HepG2 (cell line): ENCODE measurements around the gene VSTM1.

ENCODE experiments used
- FOXJ3 ChIP-seq: sonication (generic); formaldehyde crosslinking; IDR thresholded peaks from 2 replicates; pipeline ENCODE4 v1.4.0; 2020; ENCODE audit warnings: missing genetic modification reagents, mild to moderate bottlenecking, borderline replicate concordance
- MAFF ChIP-seq: IDR thresholded peaks from 2 replicates; pipeline ENCODE4 v1.6.1; 2011; ENCODE audit warnings: low read depth, low read length, improper control_type of control experiment
- MED1 ChIP-seq: sonication (generic); formaldehyde crosslinking; IDR thresholded peaks from 2 replicates; pipeline ENCODE4 v1.4.0; 2020; ENCODE audit warnings: missing genetic modification reagents
- PITX1 ChIP-seq: sonication (generic); formaldehyde crosslinking; IDR thresholded peaks from 2 replicates; pipeline ENCODE4 v1.5.1; 2020; ENCODE audit warnings: mild to moderate bottlenecking, missing genetic modification reagents
- RELA ChIP-seq: sonication (generic); formaldehyde crosslinking; IDR thresholded peaks from 2 replicates; pipeline ENCODE4 v1.4.0; 2020; ENCODE audit warnings: missing genetic modification reagents
- SALL2 ChIP-seq: sonication (generic); formaldehyde crosslinking; IDR thresholded peaks from 2 replicates; pipeline ENCODE4 v1.8.1; 2023; ENCODE audit warnings: mild to moderate bottlenecking, missing genetic modification reagents, inconsistent platforms
- SRF ChIP-seq: IDR thresholded peaks from 2 replicates; pipeline ENCODE4 v1.6.1; 2011; ENCODE audit warnings: mild to moderate bottlenecking, low read depth, low read length, moderate library complexity
- ZNF101 ChIP-seq: sonication (generic); formaldehyde crosslinking; IDR thresholded peaks from 2 replicates; pipeline ENCODE4 v1.4.0; 2020; ENCODE audit warnings: mild to moderate bottlenecking, low read depth, missing genetic modification reagents, borderline replicate concordance
- ZNF17 ChIP-seq: sonication (generic); formaldehyde crosslinking; IDR thresholded peaks from 2 replicates; pipeline ENCODE4 v1.5.0; 2020; ENCODE audit warnings: mild to moderate bottlenecking, missing genetic modification reagents
- TF ChIP-seq, protein P1 (sequence below): sonication (generic); formaldehyde crosslinking; IDR thresholded peaks from 2 replicates; pipeline ENCODE4 v1.5.0; 2020; ENCODE audit warnings: mild to moderate bottlenecking, missing genetic modification reagents, moderate library complexity
- TF ChIP-seq, protein P2 (sequence below): sonication (generic); formaldehyde crosslinking; IDR thresholded peaks from 2 replicates; pipeline ENCODE4 v1.4.0; 2020; ENCODE audit warnings: missing genetic modification reagents

DNA sequence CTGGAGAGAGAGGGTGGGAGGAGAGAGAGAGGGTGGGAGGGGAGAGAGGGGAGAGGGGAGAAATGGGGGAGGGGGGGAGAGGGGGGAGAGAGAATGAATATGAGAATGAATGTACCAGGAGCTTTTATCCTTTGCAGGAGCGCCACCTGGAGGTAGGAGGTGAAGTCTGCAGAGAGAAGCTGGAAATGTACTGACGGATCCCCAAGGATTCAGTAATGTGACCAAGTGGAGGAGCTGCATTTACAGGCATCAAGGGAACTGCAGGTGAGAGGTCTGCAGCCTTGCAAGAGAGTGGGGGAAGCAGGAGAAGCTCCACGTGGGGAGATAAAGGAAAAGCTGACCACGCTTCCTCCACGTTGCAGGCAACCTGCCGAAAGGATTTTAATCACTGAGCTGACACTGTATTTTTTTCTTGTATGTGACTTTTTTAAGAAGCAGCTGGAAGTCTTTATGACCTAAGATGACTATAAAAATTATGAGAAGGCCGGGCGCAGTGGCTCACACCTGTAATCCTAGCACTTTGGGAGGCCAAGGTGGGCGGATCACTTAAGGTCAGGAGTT is 33.7 kb downstream of the VSTM1 start:
- TF ChIP-seq MAFF (no peak), PITX1 (CRISPR knock-in tag) (no peak), MED1 (CRISPR knock-in tag) (no peak), SALL2 (CRISPR knock-in tag) (no peak), ZNF17 (CRISPR knock-in tag) (no peak), RELA (CRISPR knock-in tag) (no peak), SRF (no peak), FOXJ3 (CRISPR knock-in tag) (no peak), ZNF101 (CRISPR knock-in tag) (no peak)
- TF ChIP-seq, protein P1, sequence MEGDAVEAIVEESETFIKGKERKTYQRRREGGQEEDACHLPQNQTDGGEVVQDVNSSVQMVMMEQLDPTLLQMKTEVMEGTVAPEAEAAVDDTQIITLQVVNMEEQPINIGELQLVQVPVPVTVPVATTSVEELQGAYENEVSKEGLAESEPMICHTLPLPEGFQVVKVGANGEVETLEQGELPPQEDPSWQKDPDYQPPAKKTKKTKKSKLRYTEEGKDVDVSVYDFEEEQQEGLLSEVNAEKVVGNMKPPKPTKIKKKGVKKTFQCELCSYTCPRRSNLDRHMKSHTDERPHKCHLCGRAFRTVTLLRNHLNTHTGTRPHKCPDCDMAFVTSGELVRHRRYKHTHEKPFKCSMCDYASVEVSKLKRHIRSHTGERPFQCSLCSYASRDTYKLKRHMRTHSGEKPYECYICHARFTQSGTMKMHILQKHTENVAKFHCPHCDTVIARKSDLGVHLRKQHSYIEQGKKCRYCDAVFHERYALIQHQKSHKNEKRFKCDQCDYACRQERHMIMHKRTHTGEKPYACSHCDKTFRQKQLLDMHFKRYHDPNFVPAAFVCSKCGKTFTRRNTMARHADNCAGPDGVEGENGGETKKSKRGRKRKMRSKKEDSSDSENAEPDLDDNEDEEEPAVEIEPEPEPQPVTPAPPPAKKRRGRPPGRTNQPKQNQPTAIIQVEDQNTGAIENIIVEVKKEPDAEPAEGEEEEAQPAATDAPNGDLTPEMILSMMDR (CRISPR knock-in tag): peak; percentile 79
- TF ChIP-seq, protein P2, sequence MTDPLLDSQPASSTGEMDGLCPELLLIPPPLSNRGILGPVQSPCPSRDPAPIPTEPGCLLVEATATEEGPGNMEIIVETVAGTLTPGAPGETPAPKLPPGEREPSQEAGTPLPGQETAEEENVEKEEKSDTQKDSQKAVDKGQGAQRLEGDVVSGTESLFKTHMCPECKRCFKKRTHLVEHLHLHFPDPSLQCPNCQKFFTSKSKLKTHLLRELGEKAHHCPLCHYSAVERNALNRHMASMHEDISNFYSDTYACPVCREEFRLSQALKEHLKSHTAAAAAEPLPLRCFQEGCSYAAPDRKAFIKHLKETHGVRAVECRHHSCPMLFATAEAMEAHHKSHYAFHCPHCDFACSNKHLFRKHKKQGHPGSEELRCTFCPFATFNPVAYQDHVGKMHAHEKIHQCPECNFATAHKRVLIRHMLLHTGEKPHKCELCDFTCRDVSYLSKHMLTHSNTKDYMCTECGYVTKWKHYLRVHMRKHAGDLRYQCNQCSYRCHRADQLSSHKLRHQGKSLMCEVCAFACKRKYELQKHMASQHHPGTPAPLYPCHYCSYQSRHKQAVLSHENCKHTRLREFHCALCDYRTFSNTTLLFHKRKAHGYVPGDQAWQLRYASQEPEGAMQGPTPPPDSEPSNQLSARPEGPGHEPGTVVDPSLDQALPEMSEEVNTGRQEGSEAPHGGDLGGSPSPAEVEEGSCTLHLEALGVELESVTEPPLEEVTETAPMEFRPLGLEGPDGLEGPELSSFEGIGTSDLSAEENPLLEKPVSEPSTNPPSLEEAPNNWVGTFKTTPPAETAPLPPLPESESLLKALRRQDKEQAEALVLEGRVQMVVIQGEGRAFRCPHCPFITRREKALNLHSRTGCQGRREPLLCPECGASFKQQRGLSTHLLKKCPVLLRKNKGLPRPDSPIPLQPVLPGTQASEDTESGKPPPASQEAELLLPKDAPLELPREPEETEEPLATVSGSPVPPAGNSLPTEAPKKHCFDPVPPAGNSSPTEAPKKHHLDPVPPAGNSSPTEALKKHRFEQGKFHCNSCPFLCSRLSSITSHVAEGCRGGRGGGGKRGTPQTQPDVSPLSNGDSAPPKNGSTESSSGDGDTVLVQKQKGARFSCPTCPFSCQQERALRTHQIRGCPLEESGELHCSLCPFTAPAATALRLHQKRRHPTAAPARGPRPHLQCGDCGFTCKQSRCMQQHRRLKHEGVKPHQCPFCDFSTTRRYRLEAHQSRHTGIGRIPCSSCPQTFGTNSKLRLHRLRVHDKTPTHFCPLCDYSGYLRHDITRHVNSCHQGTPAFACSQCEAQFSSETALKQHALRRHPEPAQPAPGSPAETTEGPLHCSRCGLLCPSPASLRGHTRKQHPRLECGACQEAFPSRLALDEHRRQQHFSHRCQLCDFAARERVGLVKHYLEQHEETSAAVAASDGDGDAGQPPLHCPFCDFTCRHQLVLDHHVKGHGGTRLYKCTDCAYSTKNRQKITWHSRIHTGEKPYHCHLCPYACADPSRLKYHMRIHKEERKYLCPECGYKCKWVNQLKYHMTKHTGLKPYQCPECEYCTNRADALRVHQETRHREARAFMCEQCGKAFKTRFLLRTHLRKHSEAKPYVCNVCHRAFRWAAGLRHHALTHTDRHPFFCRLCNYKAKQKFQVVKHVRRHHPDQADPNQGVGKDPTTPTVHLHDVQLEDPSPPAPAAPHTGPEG (CRISPR knock-in tag): no peak
